GM23338 (cell line): ENCODE data around the gene PPM1F.

Source experiments
- CTCF ChIP-seq, 2 experiments: fragments of 200-600 bp in 1 of 2; sonication (generic) in 1 of 2; conservative IDR thresholded peaks; 2 replicates each; pipeline versions ENCODE4 v1.5.1 to v1.6.1; 2016 to 2017; ENCODE audit warnings: antibody characterized with exemption in 2 of 2, low read depth in 2 of 2, mild to moderate bottlenecking in 2 of 2, moderate library complexity in 1 of 2
- EZH2 ChIP-seq: fragments of 200-600 bp; sonication (generic); IDR thresholded peaks from one replicate; pipeline ENCODE4 v1.8.0; 2017; ENCODE audit warnings: antibody characterized with exemption, mild to moderate bottlenecking, low read depth; ENCODE audit not compliant: unreplicated experiment
- EZH2phosphoT487 ChIP-seq: fragments of 200-600 bp; sonication (generic); IDR thresholded peaks from one replicate; pipeline ENCODE4 v1.8.1; 2018; ENCODE audit warnings: antibody characterized with exemption; ENCODE audit not compliant: unreplicated experiment
- POLR2AphosphoS5 ChIP-seq: IDR thresholded peaks from 2 replicates; pipeline ENCODE4 v1.6.1; 2016; ENCODE audit warnings: antibody characterized with exemption, low read depth

DNA sequence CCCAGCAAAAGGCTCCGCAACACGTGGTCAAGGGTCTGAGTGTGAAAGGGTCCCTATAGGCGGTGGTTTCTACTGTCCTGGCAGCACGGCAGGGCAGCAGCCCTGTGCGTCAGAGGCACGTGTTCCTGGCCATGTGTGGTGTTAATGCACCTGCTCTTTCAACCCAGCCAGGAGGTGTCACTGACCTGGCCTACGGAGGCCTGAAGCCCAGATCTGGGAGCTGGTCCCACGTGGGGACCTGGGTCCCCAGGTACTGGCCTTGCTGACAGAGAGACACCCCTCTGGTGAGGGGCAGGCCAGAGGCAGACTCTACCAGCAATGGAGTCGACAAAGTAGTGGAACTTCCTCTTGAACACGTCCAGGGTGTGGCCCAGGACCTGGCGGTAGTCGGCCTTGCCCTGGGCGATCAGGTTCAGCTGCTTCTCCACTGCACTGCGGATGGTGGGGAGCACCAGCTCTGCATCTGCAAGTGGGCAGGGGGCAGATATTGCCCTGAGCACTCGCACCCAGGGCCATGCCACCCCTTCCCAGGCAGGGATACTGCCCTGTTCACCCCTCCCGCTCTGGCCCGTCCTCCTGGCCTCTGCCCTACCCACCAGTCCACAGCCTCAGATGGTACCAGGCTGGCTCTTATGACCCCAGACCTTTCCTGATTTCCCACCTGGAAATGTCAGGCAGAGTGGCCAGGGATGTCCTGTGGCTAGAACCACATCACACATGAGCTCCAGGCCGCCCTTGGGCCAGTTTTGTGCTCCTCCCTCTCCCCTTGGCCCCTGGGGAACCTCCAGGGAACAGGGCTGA is 6.8 kb upstream of the PPM1F start:
- TF ChIP-seq CTCF (conservative IDR thresholded peaks at IDR 0.05; ENCODE audit: low read depth in 2 of 2) (no peak), POLR2AphosphoS5 (no peak), EZH2 (no peak), EZH2phosphoT487 (no peak)
